CD14-positive monocyte (primary cell): Measurements from ENCODE around the gene NSF. TPM values are rescaled to one million over a fixed set of nuclear protein-coding genes. Genes with fewer than 3 reads are reported as not detected.
A peak's percentile ranks its signal among the peaks of the same experiment; 100 is the strongest.
"Not testable (repeated sequence)": the region's sequence is repeated elsewhere in the genome, so short reads cannot be mapped to it uniquely, and the experiment has no call there.

Experiments used
- DNase-seq, 3 donors: peaks; one replicate each; pipeline ENCODE4 v3.0.0-alpha.2; 2011 to 2022
- H2AFZ ChIP-seq: 2 replicates; pipeline ENCODE4 v1.6.0; 2012; ENCODE audit warnings: mild to moderate bottlenecking, low read depth, low read length, inconsistent platforms; ENCODE audit not compliant: insufficient read depth, poor library complexity, severe bottlenecking
- H3K27ac ChIP-seq, 2 donors: 1 replicate in 1 of 2; 2 replicates in 1 of 2; pipeline ENCODE4 v1.5.1; 2012 to 2013; ENCODE audit warnings: low read length in 2 of 2, control low read depth in 1 of 2, inconsistent platforms in 1 of 2, low read depth in 1 of 2, mild to moderate bottlenecking in 1 of 2
- H3K27me3 ChIP-seq, 2 donors: one replicate each; pipeline versions ENCODE4 v1.6.0 to v1.6.1; 2011 to 2013; ENCODE audit warnings: low read length in 2 of 2; ENCODE audit not compliant: control insufficient read depth in 2 of 2, insufficient read depth in 2 of 2
- H3K36me3 ChIP-seq, 2 donors: replicated peaks in 1 of 2; 1 replicate in 1 of 2; 2 replicates in 1 of 2; pipeline versions ENCODE4 v1.5.1 to v1.6.1; 2012 to 2013; ENCODE audit warnings: low read length in 2 of 2, control low read depth in 1 of 2, inconsistent platforms in 1 of 2, mild to moderate bottlenecking in 1 of 2; ENCODE audit not compliant: insufficient read depth in 2 of 2, control insufficient read depth in 1 of 2
- H3K4me1 ChIP-seq, 2 donors: 1 replicate in 1 of 2; 2 replicates in 1 of 2; pipeline versions ENCODE4 v1.5.1 to v1.6.1; 2012 to 2013; ENCODE audit warnings: low read length in 2 of 2, control low read depth in 1 of 2, inconsistent platforms in 1 of 2, mild to moderate bottlenecking in 1 of 2, moderate library complexity in 1 of 2; ENCODE audit not compliant: insufficient read depth in 2 of 2, control insufficient read depth in 1 of 2
- H3K4me2 ChIP-seq: replicated peaks from 2 replicates; pipeline ENCODE3; 2012; ENCODE audit warnings: low read length, moderate library complexity, mild to moderate bottlenecking; ENCODE audit not compliant: poor library complexity, severe bottlenecking; ENCODE audit errors: extremely low read depth
- H3K4me3 ChIP-seq, 3 experiments: fragments of 200-600 bp in 1 of 3; sonication (generic) in 1 of 3; replicated peaks in 1 of 3; 1 replicate in 2 of 3; 2 replicates in 1 of 3; pipeline ENCODE4 v1.5.1; 2011 to 2013; ENCODE audit warnings: low read length in 3 of 3, mild to moderate bottlenecking in 3 of 3, control low read depth in 2 of 3, low read depth in 2 of 3, inconsistent platforms in 1 of 3, moderate library complexity in 1 of 3
- H3K79me2 ChIP-seq: 2 replicates; pipeline ENCODE4 v1.6.0; 2012; ENCODE audit warnings: mild to moderate bottlenecking, control low read depth, inconsistent platforms, low read length, moderate library complexity; ENCODE audit not compliant: insufficient read depth
- H3K9ac ChIP-seq: 2 replicates; pipeline ENCODE4 v1.6.0; 2017; ENCODE audit warnings: low read length, mild to moderate bottlenecking; ENCODE audit not compliant: insufficient read depth, poor library complexity, severe bottlenecking
- H3K9me3 ChIP-seq, 2 donors: replicated peaks in 1 of 2; 1 replicate in 1 of 2; 2 replicates in 1 of 2; pipeline versions ENCODE4 v1.5.1 to v1.6.1; 2012 to 2013; ENCODE audit warnings: low read length in 2 of 2, control low read depth in 1 of 2; ENCODE audit not compliant: control insufficient read depth in 1 of 2, insufficient read depth in 1 of 2
- H4K20me1 ChIP-seq: 2 replicates; pipeline ENCODE4 v1.6.0; 2012; ENCODE audit warnings: mild to moderate bottlenecking, low read length, control low read depth, moderate library complexity; ENCODE audit not compliant: insufficient read depth
- H3K27ac Mint-ChIP-seq, 7 donors: one replicate each; pipeline ENCODE4 v1.8.0; 2020; ENCODE audit warnings: mild to moderate bottlenecking in 7 of 7, mixed read lengths in 7 of 7, moderate library complexity in 6 of 7, inconsistent platforms in 2 of 7
- H3K27me3 Mint-ChIP-seq, 3 donors: one replicate each; pipeline ENCODE4 v1.8.0; 2021 to 2022; ENCODE audit warnings: low read depth in 3 of 3, mild to moderate bottlenecking in 3 of 3, mixed read lengths in 3 of 3, moderate library complexity in 3 of 3, inconsistent platforms in 1 of 3
- H3K36me3 Mint-ChIP-seq, 2 donors: one replicate each; pipeline ENCODE4 v1.8.0; 2020; ENCODE audit warnings: mixed read lengths in 2 of 2, inconsistent platforms in 1 of 2, mild to moderate bottlenecking in 1 of 2
- H3K4me1 Mint-ChIP-seq: one replicate; pipeline ENCODE4 v1.8.0; 2020; ENCODE audit warnings: mild to moderate bottlenecking, mixed read lengths
- H3K4me3 Mint-ChIP-seq, 2 donors: one replicate each; pipeline ENCODE4 v1.8.0; 2020; ENCODE audit warnings: mild to moderate bottlenecking in 2 of 2, mixed read lengths in 2 of 2, moderate library complexity in 1 of 2
- H3K9me3 Mint-ChIP-seq, 7 donors: one replicate each; pipeline ENCODE4 v1.8.0; 2020 to 2022; ENCODE audit warnings: mixed read lengths in 7 of 7, mild to moderate bottlenecking in 6 of 7, moderate library complexity in 6 of 7, inconsistent platforms in 2 of 7
- CTCF ChIP-seq: fragments of 200-600 bp; IDR thresholded peaks from one replicate; pipeline ENCODE4 v1.8.0; 2022; ENCODE audit warnings: antibody characterized with exemption, mild to moderate bottlenecking
- WGBS: methylation state at CpG from one replicate; pipeline ENCODE4 v1.1.5; 2013; ENCODE audit warnings: missing lambda C conversion rate; ENCODE audit not compliant: insufficient coverage; 5-methylcytosine and 5-hydroxymethylcytosine counted together
- intact Hi-C, 2 donors: fragments of 100-400 bp; cut with micrococcal nuclease; formaldehyde crosslinking; loops; one replicate each; pipeline versions ENCODE4 v1.15.0 to v1.15.1; 2023
- polyA plus RNA-seq, 3 donors: library from polyadenylated mRNA; depleted of rRNA in 1 of 3; unstranded in 2 of 3; stranded (reverse) in 1 of 3; fragments of 300-500 nt in 2 of 3; fragments of >200 nt in 1 of 3; fragmentation: Illumina TruSeq in 2 of 3; gene quantifications; 1 replicate in 2 of 3; 2 replicates in 1 of 3; pipeline ENCODE4 v1.2.3, GENCODE V29; 2012 to 2021

NSF gene
- polyA plus RNA-seq, 3 donors, result 22.5 to 63.2 (median 58.0) TPM

- no peak overlapping the region for H3K4me2 ChIP-seq
- H3K9me3 ChIP-seq, result peaks cover 0 to 12% of the 10 kb centered on the region in 2 donors
- 95% methylated on average over 15 of the region's 21 CpGs for WGBS
- intact Hi-C loops, result no loop called here
- Mint-ChIP-seq H3K4me3 (peak overlapping the region in 1 of 2 donors; percentile 3), H3K36me3 (peaks cover 0 to 5% of the 10 kb centered on the region in 2 donors), H3K4me1 (peaks cover 11% of the 10 kb centered on the region), H3K27ac (peak overlapping the region in 1 of 7 donors; percentile 35), H3K27me3 (peaks cover 35 to 40% (median 39%) of the 10 kb centered on the region in 3 donors), H3K9me3 (peaks cover 0 to 5% (median 4%) of the 10 kb centered on the region in 7 donors)
- no peak overlapping the region for H3K9ac ChIP-seq
- H3K27me3 ChIP-seq, result peaks cover 12 to 31% of the 10 kb centered on the region in 2 donors
- H3K79me2 ChIP-seq, result no peaks in the 10 kb centered on the region
- peaks cover 11 to 15% of the 10 kb centered on the region in 2 donors for H3K4me1 ChIP-seq
- no peak overlapping the region for H3K4me3 ChIP-seq
- H3K27ac ChIP-seq, result no peak overlapping the region
- no peak for DNase-seq
- H4K20me1 ChIP-seq, result no peaks in the 10 kb centered on the region
- H3K36me3 ChIP-seq, result no peaks in the 10 kb centered on the region
- no peak for TF ChIP-seq CTCF
- H2AFZ ChIP-seq, result no peak overlapping the region
Measured at GRCh38 chr17:46766493-46767491, 176.3 kb downstream of the NSF start.

- Histone ChIP-seq H3K36me3 (no peaks in the 10 kb centered on the region), H3K4me2 (no peak overlapping the region), H2AFZ (no peak overlapping the region), H3K4me3 (no peak overlapping the region), H3K79me2 (no peaks in the 10 kb centered on the region), H3K27me3 (peaks cover 25 to 48% of the 10 kb centered on the region in 2 donors), H3K9me3 (peaks cover 0 to 16% of the 10 kb centered on the region in 2 donors), H3K4me1 (peaks cover 16 to 22% of the 10 kb centered on the region in 2 donors), H3K9ac (no peak overlapping the region), H4K20me1 (no peaks in the 10 kb centered on the region), H3K27ac (no peak overlapping the region)
- H3K9me3 Mint-ChIP-seq, result peaks cover 0 to 12% (median 7%) of the 10 kb centered on the region in 7 donors
- H3K4me3 Mint-ChIP-seq, result peak overlapping the region in 1 of 2 donors; percentile 80
- no peak for DNase-seq
- no peak for TF ChIP-seq CTCF
- no peaks in the 10 kb centered on the region for H3K36me3 Mint-ChIP-seq
- H3K4me1 Mint-ChIP-seq, result peaks cover 19% of the 10 kb centered on the region
- H3K27me3 Mint-ChIP-seq, result peaks cover 52 to 58% (median 55%) of the 10 kb centered on the region in 3 donors
- intact Hi-C loops, result no loop called here
- no peak overlapping the region for H3K27ac Mint-ChIP-seq
- 91% methylated on average over 6 of the region's 15 CpGs for WGBS
Measured at GRCh38 chr17:46768540-46768870, 178.0 kb downstream of the NSF start.

- H3K4me1 ChIP-seq, result peaks cover 16 to 22% of the 10 kb centered on the region in 2 donors
- H2AFZ ChIP-seq, intact Hi-C loops, H3K4me2 ChIP-seq, H3K36me3 Mint-ChIP-seq, H4K20me1 ChIP-seq, H3K79me2 ChIP-seq, H3K27ac Mint-ChIP-seq, H3K36me3 ChIP-seq, H3K27ac ChIP-seq, H3K9ac ChIP-seq, DNase-seq, H3K4me3 ChIP-seq: not testable (repeated sequence)
- Mint-ChIP-seq H3K27me3 (peaks cover 56 to 61% (median 59%) of the 10 kb centered on the region in 3 donors), H3K4me3 (peak overlapping the region; percentile 37 to 80), H3K4me1 (peaks cover 19% of the 10 kb centered on the region), H3K9me3 (peaks cover 0 to 12% (median 7%) of the 10 kb centered on the region in 7 donors)
- 100% methylated on average over 5 of the region's 14 CpGs for WGBS
- H3K9me3 ChIP-seq, result peaks cover 0 to 16% of the 10 kb centered on the region in 2 donors
- peaks cover 25 to 51% of the 10 kb centered on the region in 2 donors for H3K27me3 ChIP-seq
Measured at GRCh38 chr17:46768896-46769295, 178.4 kb downstream of the NSF start.
